HG02763 (cell line): ENCODE results near the gene GFRA1.

Experiments used
- ATAC-seq: cut with Tn5 transposase; IDR thresholded peaks from one replicate; pipeline ENCODE4 v1.9.1; 2021; ENCODE audit warnings: mild to moderate bottlenecking, moderate library complexity; ENCODE audit not compliant: unreplicated experiment

GFRA1 gene

DNA sequence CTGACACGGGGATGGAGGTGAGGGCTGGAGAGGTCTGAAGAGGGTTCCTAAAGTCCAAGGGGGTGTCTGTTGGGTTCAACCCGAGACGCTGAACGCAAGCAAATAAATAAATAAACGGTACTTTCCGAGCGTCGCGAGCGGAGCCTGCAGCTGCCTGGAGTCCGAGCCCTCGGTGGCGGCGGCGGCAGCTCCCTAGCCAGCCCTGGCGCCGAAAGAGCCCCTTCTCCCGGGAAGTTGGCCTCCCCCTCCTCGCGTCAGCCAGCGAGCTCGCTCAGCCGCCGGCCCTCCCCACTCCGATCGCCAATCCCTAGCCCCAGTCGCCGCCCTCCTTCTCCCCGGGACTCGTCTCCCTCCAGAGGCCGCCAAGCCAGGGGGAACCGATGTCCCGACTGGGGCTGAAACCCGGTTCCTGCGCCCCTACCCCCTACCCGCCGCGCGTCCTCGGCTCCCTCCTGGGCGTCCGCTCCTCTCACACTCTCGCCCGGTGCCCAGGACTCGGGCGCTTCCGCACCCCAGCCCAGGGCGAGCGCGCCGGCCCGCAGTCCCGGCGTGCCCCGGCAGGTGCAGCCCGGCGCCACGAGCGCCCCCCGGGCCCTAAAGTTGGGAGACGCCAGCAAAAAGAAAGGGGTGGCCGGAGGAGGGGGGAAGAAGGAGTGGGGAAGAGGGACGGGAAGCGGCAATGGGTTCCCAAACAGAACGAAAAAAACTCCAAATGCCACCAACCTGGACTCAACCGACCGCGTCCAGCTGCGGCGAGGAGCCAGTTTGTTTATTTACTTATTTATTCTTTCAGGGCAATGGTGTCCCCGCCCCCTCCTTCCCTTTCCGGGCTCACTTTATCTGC is at the start of gene GFRA1:
Gene GFRA1, minus strand, starts transcription at position 767 of the 844 bp plus-strand sequence. CDS start 1,177 bp downstream, outside the sequence.
- no peak for ATAC-seq

DNA sequence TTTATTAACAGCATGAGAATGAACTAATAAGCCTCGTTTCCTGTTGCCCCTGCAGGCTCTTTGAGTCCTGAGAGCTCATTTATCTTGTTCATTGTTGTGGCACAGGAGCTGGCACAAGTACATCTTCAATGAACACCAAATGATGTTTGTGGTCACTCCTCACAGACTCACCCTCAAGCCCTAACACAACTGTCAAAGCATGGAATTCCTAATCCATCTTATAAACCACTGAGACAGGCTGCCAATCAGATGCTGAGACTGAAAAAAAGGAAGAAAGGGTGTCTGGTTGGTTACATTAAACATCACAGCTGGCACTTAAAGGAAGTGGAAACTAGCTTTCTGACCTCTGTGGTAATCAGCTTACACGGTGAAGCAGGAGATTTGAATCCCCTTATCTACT is 43.5 kb upstream of the GFRA1 start:
- ATAC-seq: no peak

GRCh38 chr10:116312548-116312947 is 39.5 kb upstream of the GFRA1 start:
- ATAC-seq: no peak

GRCh38 chr10:116311706-116312490 is 38.9 kb upstream of the GFRA1 start:
- ATAC-seq: no peak

GRCh38 chr10:116311016-116311415 is 38.0 kb upstream of the GFRA1 start:
- no peak for ATAC-seq

GRCh38 chr10:116307455-116307854 is 34.4 kb upstream of the GFRA1 start:
- no peak for ATAC-seq

GRCh38 chr10:116306847-116307246 is 33.8 kb upstream of the GFRA1 start:
- ATAC-seq: no peak

DNA sequence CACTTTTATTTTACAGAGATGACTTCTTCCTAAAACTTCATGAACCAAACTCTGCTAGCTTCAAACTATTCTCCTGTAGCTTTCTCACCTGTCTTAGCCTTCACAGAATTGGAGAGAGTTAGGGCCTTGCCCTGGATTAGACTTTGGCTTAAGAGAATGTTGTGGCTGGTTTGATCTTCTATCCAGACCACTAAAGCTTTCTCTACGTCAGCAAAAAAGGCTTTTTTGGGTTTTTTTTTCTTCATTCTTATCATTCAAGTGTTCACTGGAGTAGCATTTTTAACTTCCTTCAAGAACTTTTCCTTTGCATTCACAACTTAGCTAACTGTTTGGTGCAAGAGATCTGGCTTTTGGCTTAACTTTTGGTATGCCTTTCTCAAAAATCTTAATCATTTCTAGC is 31.9 kb upstream of the GFRA1 start:
- ATAC-seq: no peak

DNA sequence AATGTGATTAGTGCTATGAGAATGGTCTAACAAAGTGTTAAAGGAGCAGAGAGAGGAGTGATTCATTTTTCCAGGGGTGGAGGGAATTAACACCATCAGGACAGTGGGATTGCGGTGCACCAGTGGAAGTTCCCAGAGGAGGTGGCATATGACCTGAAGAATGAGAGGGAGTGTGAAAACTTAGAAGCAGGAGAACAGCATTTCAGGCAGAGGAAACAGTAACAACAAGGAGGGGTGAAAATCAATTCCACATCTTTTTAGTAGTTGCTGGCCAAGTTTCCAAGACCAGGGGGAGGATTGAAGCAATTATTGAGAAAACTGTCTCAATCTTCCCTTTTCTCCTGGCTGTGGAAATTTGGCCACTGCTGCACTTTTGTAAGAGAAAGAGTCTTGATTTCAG is 27.5 kb upstream of the GFRA1 start:
- no peak for ATAC-seq

- ATAC-seq: no peak
Measured at GRCh38 chr10:116298586-116298985, 25.6 kb upstream of the GFRA1 start.

- no peak for ATAC-seq
Measured at GRCh38 chr10:116296291-116296721, 23.3 kb upstream of the GFRA1 start.

- no peak for ATAC-seq
Measured at GRCh38 chr10:116292493-116292892, 19.5 kb upstream of the GFRA1 start.

GRCh38 chr10:116289652-116290051 is 16.6 kb upstream of the GFRA1 start:
- ATAC-seq: no peak

GRCh38 chr10:116287906-116288501 is 15.0 kb upstream of the GFRA1 start:
- ATAC-seq: no peak

DNA sequence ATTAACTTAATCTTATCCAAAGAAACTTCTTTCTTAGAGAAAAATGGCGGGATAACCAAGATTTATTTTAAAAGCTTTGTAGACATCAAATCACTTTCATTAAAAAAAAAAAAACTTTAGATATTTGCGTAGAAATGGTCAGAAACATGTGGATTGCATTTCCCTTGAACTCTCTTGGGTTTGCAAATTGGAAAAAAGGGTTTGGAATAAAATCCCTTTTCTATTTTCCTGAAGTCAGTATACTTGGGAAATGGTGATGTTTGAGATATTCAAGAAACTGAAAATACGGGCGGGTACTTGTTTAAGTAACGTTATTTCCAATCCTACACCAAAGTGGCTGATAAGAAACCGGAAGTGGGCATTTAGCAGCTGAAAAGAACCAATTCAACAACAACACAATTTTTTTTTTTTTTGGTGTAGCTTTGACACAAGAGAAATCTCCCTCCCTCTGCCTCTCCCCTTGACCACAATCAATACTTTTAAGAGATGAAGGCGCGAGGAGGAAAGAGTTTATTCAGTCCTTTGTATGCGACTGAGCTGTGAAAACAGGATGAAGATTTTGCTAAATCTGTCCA is 13.7 kb upstream of the GFRA1 start:
- ATAC-seq: no peak

DNA sequence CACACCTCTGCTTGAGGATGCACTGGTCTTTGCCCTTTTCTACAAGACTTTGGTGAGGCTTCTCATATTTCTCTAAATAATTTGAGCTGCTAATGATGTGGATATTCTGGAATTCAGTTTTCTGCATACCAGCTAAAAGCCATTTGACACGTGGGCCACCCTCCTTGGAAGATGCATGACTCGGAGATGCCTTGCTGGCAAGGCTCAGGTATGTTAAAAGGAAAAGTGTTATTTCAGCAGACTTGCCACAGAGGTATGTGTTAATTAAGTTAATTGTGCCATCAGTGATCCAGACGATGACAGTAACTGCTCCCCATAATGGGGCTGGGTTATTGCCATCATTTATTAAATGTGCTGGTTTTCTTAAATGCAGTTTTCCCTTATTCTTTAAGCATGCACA is 8.8 kb upstream of the GFRA1 start:
- no peak for ATAC-seq

DNA sequence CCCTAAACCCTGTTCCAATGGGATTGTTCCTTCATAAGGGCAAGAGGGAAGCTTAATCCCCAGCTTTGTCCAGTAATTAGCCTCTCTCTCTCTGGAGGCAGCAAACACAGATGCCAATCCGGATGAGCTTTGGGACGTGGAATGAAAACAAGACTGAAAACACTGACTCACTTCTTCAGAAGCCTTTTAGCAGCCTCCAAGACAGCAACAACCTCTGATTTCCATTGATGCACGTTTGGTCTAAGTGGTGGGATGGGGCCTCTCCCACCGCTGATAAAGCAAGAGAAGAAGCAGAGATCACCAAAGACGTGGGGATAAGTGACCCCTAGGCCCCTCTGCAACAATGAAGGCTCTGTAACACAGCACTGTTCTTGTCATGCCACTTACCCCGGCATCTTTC is 5.8 kb upstream of the GFRA1 start:
- no peak for ATAC-seq

DNA sequence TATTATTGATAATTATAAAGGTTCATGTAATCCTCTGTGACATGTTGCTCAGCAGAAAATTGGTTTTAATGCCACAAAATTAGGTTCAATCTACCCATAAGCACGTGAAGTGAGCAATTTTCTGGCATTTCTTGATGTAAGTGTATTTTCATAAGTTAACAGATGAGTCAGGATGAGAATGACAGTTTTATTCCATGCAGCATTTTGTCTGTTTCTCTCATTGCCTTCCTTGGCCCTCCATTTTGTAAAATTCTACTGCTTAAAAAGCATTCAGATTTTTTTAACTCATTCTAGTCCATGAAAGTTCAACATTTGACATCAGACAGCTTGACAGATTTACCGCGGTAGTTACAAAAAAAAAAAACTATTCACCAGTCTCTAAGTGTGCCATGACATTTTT is 4.0 kb upstream of the GFRA1 start:
- ATAC-seq: no peak

- ATAC-seq: no peak
Measured at GRCh38 chr10:116274064-116274904, 1.3 kb upstream of the GFRA1 start.
